Inferior parietal cortex (tissue), 1 donor: ENCODE results near the gene ADCY6.
A peak's percentile ranks its signal among the peaks of the same experiment; 100 is the strongest.

ENCODE experiments used
- DNase-seq: peaks from one replicate; pipeline ENCODE4 v3.0.0-alpha.2; 2016; ENCODE audit errors: extremely low spot score

The ADCY6 gene

GRCh38 chr12:48815126-48816110, 26.5 kb upstream of the ADCY6 start:
- DNase-seq: peak; percentile 45

DNA sequence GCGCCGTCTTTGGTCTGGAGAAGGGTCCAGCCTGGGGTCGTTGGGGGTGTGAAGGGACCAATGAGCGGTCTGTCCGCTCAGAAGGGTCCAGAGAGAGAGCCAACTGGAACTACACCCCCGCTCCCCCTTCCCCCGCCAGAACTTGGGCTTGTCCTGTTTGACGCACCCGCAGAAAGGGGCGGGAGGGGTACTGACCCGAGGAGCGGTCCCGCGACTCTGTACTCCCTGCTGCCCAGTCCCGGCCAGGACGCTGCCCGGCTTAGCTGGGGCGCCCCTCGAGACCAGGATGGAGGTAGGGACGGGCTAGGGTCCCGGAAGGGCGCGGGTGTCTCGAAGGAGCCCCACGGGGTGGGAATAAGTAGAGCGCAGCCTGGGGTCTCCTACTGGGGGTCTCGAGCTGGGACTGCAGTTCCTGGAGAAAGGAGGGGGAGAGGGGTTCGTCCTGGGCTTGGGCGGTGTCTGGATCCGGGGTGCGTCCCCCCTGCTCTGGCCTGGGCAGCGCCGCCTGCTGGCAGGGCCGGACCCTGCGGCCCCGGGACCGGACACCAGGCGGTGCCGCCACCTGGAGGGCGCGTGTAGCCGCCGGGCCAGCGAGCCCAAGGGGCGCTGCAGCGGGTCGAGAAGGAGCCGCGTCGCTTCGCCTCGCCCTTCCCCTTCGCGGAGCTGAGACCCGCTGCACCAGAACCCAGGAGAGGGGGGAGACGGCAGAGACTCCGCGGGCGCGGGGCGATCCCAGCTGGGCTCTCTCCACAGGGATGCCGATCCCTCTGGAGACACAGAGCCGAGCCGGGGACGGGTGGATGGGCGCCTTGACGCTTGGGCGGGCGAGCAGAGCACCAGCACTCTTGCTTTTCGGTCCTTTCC, 25.6 kb upstream of the ADCY6 start:
- DNase-seq: peak; percentile 59

- no peak for DNase-seq
Measured at GRCh38 chr12:48813465-48814261, 24.8 kb upstream of the ADCY6 start.

DNA sequence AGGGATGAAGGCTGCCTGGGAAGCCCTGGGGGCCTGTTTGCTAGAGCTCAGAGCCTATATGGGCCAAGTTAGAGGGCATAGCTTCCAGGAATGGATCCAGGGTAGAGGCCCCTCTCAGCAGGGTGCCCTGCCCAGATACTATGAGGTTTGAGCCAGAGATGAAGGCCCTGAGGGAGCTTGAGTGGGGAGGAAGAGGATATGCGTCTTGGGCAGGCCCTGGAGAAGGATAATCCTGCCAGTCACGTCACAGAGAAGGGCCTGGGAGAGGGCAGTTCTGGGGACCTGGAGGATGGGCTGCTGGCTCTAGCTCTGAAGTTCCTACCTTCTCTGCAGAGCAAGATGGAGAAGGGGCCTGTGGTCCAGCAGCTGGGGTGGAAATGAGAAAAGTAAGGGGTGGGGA, 23.5 kb upstream of the ADCY6 start:
- no peak for DNase-seq

- no peak for DNase-seq
Measured at GRCh38 chr12:48811437-48812090, 22.7 kb upstream of the ADCY6 start.

DNA sequence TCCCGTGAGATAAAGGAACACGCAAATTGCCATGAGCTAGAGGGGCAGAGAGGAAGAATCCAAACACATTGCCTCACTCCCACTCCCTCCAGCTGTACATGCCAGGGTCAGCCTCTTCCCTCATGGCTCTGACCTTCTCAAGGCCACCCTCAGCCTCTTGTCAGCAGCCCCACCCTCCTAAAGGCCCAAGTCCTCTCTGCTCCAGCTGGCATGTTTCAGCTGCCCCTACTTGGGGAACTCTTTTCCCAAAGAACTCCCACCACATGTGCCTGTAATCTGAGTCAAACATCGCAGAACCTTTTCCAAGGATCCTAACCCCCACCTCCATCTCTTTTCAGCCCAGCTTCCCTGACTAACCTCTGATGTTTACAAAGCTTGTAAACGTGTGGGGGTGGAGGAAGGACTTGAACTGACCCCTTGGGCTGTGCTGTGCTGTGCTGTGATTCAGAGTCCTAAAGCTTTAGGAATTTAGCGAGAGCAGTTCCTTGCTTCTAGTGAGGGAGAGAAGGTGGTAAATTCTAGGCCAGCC, 22.1 kb upstream of the ADCY6 start:
- DNase-seq: no peak

DNA sequence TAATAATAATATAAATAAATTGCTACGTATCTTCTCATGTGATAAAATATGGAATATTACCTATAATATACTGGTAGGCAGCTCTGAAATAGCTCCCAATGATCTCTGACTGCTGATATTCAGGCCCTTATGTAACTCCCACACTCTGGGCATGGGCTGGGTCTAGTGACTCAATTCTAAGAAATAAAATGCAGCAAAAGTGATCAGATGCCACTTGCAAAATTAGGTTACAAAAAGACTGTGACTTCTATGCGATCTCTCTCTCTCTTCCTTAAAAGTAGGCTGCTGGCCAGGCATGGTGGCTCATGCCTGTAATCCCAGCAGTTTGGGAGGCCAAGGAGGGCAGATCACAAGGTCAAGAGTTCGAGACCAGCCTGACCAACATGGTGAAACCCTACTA, 19.1 kb upstream of the ADCY6 start:
- no peak for DNase-seq

GRCh38 chr12:48803675-48804074, 14.8 kb upstream of the ADCY6 start:
- no peak for DNase-seq

GRCh38 chr12:48800971-48801370, 12.1 kb upstream of the ADCY6 start:
- DNase-seq: no peak

GRCh38 chr12:48800457-48800856, 11.6 kb upstream of the ADCY6 start:
- no peak for DNase-seq

DNA sequence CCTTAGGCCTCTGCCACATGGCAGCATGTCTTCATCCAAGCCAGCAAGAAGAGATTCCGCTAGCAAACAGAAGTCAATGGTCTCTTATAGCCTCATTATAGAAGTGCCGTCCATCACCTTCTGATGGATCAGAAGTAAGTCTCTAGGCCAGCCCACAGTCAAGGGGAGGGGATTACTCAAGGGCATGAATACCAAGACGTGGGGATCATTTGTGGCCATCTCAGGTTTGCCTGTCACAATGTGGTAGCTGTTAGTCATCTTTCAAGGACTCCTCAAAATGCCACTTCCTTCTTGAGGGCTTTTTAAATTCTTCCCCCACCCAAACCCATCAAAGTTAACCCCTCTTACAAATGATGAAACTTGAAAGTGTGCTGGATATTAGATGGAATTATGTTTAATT, 8.1 kb upstream of the ADCY6 start:
- no peak for DNase-seq

DNA sequence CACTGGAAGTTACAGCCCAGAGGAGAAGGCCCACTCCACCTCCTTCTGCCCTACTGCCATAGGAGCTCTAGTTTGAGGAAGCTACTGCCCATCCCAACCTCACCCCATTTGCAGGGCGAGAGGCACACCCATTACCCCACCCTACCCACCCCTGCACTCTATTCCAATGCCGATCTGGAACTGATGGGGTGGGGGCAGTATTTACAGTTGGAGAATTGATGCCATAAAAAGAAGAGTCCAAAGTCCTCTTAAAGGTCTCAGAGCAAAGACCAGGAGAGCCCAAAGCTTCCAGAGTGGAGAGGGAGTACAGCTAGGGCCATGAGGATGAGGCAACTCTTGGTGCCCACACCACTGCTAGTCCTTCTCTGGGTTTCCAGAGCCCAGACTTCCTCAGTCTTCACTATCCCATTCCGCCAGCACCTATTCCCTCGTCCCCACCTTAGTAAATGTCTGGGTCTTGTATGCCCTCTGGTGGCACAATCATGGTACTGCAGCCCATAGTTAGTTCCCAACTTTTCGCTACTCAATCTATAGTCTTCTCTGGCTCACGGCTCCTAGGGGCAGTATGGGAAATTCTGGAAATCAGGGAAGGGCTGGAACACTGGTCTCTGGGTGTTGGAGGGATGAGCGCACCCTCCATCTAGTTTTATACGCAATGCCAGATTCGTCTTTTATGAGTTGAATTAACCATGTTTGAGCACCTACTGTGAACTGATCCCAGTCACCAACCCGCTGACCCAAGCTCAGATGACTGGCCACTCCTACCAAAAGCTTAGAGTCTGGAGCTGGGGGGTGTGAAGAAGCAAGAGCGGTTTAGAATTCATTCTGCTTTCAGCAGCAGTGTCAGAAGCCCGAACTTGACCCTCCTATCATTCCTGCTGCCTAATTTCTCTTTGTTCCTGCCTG, 6.9 kb upstream of the ADCY6 start:
- DNase-seq: peak; percentile 94

- no peak for DNase-seq
Measured at GRCh38 chr12:48794870-48795269, 6.0 kb upstream of the ADCY6 start.

DNA sequence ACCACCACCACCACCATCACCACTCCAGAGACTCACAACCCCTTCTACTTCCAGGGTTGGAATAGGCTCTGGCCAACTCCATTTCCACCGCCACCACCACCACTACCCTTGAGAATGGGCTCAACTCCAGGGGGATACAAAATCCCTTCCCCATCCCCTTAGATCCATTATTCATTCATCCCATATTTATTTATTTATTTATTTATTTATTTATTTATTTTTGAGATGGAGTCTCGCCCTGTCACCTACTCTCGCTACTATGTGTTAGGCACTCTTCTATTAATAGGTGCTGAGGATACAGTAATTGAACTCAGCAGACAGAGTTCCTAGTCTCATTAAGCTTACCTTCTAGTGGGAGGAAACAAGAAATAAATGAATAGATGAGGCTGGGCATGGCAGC, 4.8 kb upstream of the ADCY6 start:
- DNase-seq: no peak

DNA sequence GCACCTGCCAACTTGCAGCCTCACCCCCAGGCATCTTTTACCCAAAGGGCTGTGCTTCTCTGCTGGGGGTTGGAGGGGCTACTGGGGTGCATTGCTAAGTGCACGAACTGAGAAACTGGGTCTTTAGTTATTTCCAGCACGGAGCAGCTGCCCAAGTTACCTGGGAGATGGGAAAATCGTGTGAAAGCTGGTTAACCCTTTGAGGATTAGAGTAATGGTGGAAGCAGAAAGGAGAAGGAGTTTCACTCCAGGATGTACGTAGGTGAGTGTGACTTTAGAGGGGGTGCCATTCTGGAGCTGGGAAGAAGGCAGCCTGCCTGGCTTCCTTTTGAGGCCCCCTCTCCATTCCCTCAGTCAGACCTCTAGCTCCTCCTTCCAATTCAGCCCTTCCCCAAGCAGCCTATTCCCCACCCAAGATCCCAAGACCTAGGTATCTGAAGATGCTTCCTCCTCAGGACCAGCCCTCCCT, 1.0 kb upstream of the ADCY6 start:
- DNase-seq: no peak

- DNase-seq: no peak
Measured at GRCh38 chr12:48788524-48788853, 400 bp downstream of the ADCY6 start.

DNA sequence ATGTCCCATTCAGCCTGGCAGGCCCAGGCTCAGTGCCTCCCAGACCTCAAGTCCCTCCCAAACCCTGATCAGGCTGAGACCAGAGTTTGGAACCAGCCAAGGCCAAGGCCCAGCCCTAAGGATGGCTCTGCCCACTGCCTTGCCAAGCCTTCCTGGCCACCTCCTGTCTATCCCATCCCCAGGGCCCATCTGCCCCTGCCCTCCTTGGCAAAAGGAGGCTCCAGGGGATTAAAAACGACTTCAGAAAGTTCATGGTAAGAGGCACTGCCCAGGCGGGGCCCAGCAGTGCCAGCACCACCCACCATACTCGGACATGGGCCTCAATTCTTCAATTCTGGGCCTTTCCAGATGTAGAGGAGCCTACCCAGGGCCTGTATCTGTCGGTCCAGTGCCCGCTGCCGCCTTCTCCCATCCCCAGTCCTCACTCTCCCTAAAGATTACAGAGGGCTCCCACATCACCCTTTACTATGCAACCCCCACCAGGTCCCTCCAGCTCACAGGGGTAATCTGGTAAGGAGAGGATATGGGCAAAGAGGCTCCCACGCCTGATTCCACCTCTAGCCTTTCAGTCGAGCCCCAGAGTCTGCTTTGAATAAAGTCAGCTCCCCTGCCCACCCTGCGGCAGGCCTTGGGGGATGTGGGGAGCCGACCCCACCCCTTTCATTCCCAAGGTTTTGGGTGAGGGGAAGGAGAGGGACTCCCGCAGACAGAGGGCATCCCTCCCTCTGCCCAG, 932 bp downstream of the ADCY6 start:
- DNase-seq: no peak

DNA sequence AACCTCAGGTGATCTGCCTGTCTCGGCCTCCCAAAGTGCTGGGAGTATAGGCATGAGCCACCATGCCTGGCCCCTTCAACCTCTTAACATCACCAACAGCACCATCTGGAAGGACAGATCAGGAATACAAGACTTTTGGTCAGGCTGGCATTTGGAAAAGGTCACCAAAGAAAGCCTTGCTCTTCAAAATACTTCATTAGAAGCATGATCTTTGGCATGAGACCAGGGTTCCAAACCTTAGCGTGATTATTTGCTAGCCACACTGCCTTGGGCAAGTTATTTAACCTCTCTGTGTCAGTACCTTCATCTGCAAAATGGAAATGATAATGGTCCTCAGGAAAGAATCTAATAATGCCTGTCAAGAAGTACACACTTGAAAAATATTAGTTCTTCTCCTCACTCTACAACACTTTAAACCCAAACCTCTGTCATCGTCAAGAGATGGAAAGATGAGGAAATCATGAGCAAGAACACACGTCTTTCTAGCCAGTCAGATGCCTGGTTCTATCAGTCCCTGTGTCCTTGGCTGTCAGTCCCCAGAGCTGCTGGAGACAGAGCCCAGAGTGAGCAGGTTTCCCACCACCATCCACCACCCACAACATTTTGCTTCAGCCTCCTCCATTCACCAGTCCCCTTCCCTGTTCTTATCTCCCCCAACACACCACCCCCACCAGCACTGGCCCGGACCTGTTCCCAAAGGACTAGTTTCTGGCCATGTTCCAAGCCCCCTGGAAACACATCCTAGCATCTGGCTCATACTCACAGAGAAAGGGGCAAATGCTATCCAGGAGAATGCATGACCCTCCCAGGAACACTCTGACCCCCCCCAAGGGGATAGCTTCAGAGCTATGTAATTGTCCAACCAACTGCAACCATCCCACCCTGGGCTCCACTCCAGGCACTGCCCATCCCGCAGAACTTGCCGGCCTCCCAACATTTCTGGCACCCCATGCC, 2.0 kb downstream of the ADCY6 start:
- no peak for DNase-seq
